Stimulated activated CD8-positive, alpha-beta memory T cell treated with anti-CD3 and anti-CD28 coated beads, Interleukin-15, amount 100 ng/mL, for 48 hours (primary cell): ENCODE results near the gene LIX1.

Experiments
- DNase-seq, 2 donors: peaks; one replicate each; pipeline ENCODE4 v3.0.0-alpha.2; 2020; ENCODE audit warnings: low read depth in 2 of 2

Gene LIX1

GRCh38 chr5:97074859-97075489 lies 67.4 kb downstream of the LIX1 start:
- DNase-seq: no peak

- DNase-seq: no peak
Measured at GRCh38 chr5:97073420-97073819, 69.0 kb downstream of the LIX1 start.

GRCh38 chr5:97072696-97073095 lies 69.7 kb downstream of the LIX1 start:
- no peak for DNase-seq

- DNase-seq: no peak
Measured at GRCh38 chr5:97071993-97072392, 70.4 kb downstream of the LIX1 start.

DNA sequence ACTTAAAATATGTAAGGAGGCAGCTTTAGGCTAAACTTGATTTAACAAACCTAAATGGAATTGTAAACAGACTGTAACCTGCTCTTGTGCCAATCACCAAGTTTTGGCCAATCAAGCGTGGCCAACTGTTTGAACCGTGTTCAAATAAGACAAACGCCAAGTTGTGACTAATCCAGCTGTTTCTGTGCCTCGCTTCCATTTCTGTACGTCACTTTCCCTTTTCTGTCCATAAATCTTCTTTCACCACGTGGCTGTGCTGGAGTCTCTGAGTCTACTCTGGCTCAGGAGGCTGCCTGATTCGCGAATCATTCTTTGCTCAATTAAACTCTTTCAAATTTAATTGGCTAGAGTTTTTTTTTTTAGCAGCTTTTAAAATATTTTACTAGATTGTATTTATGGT lies 71.3 kb downstream of the LIX1 start:
- no peak for DNase-seq

- no peak for DNase-seq
Measured at GRCh38 chr5:97070234-97070633, 72.2 kb downstream of the LIX1 start.

DNA sequence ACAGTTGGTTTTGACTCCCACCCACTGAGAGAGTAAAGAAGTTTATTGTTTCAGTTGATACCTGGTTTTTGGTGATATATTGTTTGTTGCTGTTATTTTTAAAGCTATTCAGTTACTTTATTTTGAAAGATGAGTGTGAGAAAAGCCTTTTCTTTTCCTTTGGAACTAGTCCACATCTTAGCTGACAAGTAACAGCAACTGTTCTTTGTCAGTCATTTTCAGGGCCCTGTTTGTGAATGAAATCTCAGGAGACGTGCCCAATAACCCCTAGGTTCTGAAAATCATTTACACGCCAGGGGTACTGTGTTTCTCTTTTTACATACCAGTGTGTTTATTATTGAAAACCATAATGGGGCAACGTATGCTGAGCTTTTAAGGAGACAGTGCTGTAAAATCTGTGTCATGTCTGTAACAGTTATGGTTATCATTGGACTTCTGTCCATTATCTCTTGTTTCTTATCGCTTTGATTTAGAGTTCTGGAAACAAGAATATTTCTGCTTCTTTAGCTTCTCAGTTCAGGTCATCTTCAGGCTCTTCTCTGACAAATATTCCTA lies 75.0 kb downstream of the LIX1 start:
- DNase-seq: no peak

GRCh38 chr5:97065475-97065874 lies 76.9 kb downstream of the LIX1 start:
- DNase-seq: no peak

DNA sequence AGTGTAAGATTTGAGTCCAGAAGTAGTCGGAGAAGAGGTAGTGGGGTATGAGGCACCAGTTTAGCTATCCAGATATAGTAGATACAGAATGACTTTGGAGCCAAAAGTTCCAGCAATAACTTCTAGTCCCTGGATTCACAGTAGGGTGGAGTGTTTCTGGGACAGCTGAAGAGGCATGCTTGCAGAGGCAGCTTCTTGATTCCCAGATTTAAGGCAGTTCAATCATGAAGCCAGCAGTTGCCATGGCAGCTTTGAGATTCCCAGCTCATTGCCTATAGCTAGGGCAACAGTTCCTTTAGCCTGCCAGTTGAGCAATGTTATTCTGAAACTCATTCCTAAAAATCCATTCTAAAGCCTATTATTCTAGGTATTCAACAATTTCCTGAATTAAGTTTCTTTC lies 79.2 kb downstream of the LIX1 start:
- DNase-seq: no peak

DNA sequence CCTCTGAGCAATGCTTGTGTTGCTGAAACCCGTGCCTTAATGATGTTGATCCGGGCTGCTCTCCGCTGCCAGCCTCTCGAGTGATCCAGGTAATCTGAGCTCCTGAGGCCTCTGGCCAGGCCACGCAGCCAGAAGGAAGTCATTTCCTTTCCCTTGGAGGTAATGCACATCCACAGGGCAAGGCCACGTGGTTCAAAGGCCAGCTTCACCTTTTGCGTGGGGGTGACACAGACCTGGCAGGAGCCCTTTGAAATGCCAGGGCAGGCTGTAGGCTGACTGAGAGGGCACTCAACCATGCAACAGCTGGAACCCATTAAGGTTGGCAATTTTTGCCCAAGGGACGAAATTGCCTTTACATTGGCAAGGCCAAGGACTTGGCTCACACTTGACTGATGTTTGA lies 80.4 kb downstream of the LIX1 start:
- DNase-seq: no peak

- no peak for DNase-seq
Measured at GRCh38 chr5:97056263-97056662, 86.1 kb downstream of the LIX1 start.

DNA sequence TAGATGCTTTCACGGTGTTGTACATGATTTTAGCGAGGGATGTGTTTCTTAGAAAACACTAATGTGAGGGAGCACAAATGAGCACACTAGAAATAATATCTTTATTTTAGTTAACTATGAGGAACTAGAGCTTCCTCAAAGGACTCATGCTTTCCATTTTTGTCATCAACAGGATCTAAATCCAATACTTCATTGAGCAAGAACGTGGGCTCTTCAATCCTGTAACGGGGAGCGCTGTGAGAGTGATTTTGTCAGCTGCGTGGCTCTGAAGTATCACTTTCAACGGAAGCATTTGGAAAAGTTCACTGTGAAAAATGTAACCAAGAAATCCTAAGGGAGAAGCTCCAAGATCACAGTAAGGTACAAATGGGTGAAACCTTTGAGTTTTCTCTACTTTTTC lies 93.2 kb downstream of the LIX1 start:
- DNase-seq: no peak

DNA sequence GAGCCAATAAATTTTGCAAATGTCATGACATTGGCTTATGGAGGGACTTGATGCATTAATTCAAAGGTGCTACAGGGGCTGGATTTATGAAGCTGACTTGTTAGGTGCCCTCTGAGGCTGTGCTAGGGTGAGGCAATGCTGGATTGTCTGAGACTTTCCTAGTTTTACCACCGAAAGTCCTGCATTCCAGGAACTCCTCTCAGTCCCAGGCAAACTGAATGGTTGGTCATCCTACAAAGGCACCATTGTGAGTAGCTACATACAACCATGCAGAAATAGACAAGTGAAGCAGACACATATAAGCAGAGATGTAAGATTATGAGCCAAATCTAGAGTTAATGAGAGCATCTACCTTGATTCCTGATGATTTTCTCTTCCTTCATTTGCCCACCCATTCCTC lies 95.3 kb downstream of the LIX1 start:
- no peak for DNase-seq

GRCh38 chr5:97046270-97046982 lies 96.0 kb downstream of the LIX1 start:
- no peak for DNase-seq

DNA sequence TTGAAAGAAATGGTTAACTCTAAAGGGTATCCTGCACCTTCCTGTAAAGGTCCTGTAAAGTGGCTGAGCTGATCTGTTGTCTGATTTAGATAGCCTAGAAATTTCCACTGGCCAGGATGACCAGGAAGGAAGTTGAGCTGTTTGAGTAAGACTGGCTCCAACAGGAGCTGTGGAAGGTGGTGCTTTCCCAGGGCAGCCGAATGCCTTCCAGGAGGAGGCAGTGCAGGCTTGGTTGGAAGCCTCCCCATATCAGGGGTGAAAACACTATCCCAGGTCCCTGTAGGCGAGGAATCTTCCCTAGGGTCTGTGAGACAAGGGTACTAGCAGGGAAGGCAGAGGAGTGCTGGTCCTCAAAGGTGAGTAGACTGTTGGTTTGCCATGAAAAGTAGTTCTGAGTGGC lies 98.4 kb downstream of the LIX1 start:
- DNase-seq: no peak

DNA sequence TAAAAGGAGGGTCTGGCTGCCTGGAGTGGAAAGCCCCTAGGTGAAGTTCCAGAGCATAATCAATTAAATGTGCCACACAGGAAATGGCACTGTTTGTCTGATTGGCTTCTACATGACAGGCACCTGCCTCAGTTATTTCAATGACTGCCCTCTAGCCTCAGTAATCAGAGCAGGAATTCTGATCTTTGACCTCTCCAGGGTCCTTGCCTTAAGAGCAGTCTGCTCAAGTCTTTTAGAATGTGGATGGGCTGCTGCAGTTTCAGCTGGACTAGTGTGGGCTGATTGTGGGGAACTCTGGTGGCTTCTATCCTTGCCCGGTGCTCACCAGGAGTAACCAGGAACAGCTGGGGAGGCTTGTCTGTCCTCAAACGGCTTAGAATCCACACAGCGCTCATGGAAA lies 98.9 kb downstream of the LIX1 start:
- DNase-seq: no peak

- DNase-seq: no peak
Measured at GRCh38 chr5:97042996-97043395, 99.4 kb downstream of the LIX1 start.
